SK-N-SH treated with all-trans-retinoic acid at 6 μM for 48 hours (cell line): ENCODE data around the gene ING3.

Source experiments
- ARNTL ChIP-seq: fragments of 450-650 bp; formaldehyde crosslinking; IDR thresholded peaks from 2 replicates; pipeline ENCODE4 v1.5.0; 2020; ENCODE audit warnings: low read depth, mild to moderate bottlenecking, moderate library complexity, borderline replicate concordance
- PATZ1 ChIP-seq: fragments of 250-450 bp; sonication (Bioruptor Pico); IDR thresholded peaks from 2 replicates; pipeline ENCODE4 v1.8.0; 2020; ENCODE audit warnings: mild to moderate bottlenecking, moderate library complexity, borderline replicate concordance

- no peak for TF ChIP-seq PATZ1 (CRISPR knock-in tag)
- TF ChIP-seq ARNTL = no peak
These were observed 25.2 kb upstream of the ING3 start for GRCh38 chr7:120925392-120925791.
